GM23338 (cell line): ENCODE measurements around the gene POMC. TPM values are rescaled to one million over a fixed set of nuclear protein-coding genes. Genes with fewer than 3 reads are reported as not detected.

Experiments
- ATAC-seq: fragments of 200-7000 bp; cut with Tn5 transposase; 3 replicates; pipeline ENCODE4 v1.9.1; 2020
- DNase-seq: peaks from one replicate; pipeline ENCODE4 v3.0.0-alpha.2; 2015; ENCODE audit warnings: low spot score
- H2AFZ ChIP-seq: fragments of 200-600 bp; sonication (generic); 2 replicates; pipeline ENCODE4 v1.8.0; 2016; ENCODE audit warnings: antibody characterized with exemption, mild to moderate bottlenecking, moderate library complexity
- H3F3A ChIP-seq: fragments of 200-600 bp; sonication (generic); replicated peaks from 2 replicates; pipeline ENCODE4 v1.8.0; 2017; ENCODE audit warnings: antibody characterized with exemption, mixed run types, low read depth
- H3K27ac ChIP-seq: fragments of 200-600 bp; sonication (generic); 2 replicates; pipeline ENCODE4 v1.6.1; 2016; ENCODE audit warnings: low read depth
- H3K27me3 ChIP-seq: fragments of 200-600 bp; sonication (generic); 2 replicates; pipeline ENCODE4 v1.8.0; 2016; ENCODE audit warnings: mild to moderate bottlenecking, mixed run types, moderate library complexity; ENCODE audit not compliant: insufficient read depth
- H3K36me3 ChIP-seq: fragments of 200-600 bp; sonication (generic); 2 replicates; pipeline ENCODE4 v1.8.0; 2016; ENCODE audit warnings: mild to moderate bottlenecking; ENCODE audit not compliant: insufficient read depth
- H3K4me1 ChIP-seq: fragments of 200-600 bp; sonication (generic); 2 replicates; pipeline ENCODE4 v1.8.0; 2016; ENCODE audit warnings: mild to moderate bottlenecking, moderate library complexity; ENCODE audit not compliant: insufficient read depth
- H3K4me2 ChIP-seq: fragments of 200-600 bp; sonication (generic); 2 replicates; pipeline ENCODE4 v1.7.1; 2017; ENCODE audit warnings: mixed run types
- H3K4me3 ChIP-seq: fragments of 200-600 bp; sonication (generic); 2 replicates; pipeline ENCODE4 v1.6.1; 2016; ENCODE audit warnings: mixed run types
- H3K79me2 ChIP-seq: fragments of 200-600 bp; sonication (generic); replicated peaks from 2 replicates; pipeline ENCODE4 v1.8.0; 2017; ENCODE audit warnings: mild to moderate bottlenecking; ENCODE audit not compliant: insufficient read depth
- H3K9me2 ChIP-seq: fragments of 200-600 bp; sonication (generic); 2 replicates; pipeline ENCODE4 v1.8.0; 2017; ENCODE audit not compliant: insufficient read depth
- H4K20me1 ChIP-seq: fragments of 200-600 bp; sonication (generic); replicated peaks from 2 replicates; pipeline ENCODE4 v1.8.0; 2017; ENCODE audit warnings: mild to moderate bottlenecking; ENCODE audit not compliant: insufficient read depth
- H3K27ac Mint-ChIP-seq: 2 replicates; pipeline ENCODE4 v1.8.0; 2020; ENCODE audit warnings: inconsistent platforms, mild to moderate bottlenecking, moderate library complexity, mixed read lengths
- H3K27me3 Mint-ChIP-seq: 3 replicates; pipeline ENCODE4 v1.8.0; 2022; ENCODE audit warnings: low read depth, mild to moderate bottlenecking, moderate library complexity, mixed read lengths, inconsistent platforms; ENCODE audit not compliant: insufficient read depth, poor library complexity
- H3K36me3 Mint-ChIP-seq: 3 replicates; pipeline ENCODE4 v1.8.0; 2021; ENCODE audit warnings: low read depth, mild to moderate bottlenecking, inconsistent platforms, moderate library complexity, mixed read lengths
- H3K4me1 Mint-ChIP-seq: 3 replicates; pipeline ENCODE4 v1.8.0; 2020; ENCODE audit warnings: mild to moderate bottlenecking, inconsistent platforms, mixed read lengths
- H3K4me3 Mint-ChIP-seq: 3 replicates; pipeline ENCODE4 v1.8.0; 2021; ENCODE audit warnings: moderate library complexity, mild to moderate bottlenecking, inconsistent platforms, mixed read lengths
- H3K9me3 Mint-ChIP-seq: 3 replicates; pipeline ENCODE4 v1.8.0; 2020; ENCODE audit warnings: moderate library complexity, mild to moderate bottlenecking, inconsistent platforms, mixed read lengths
- CREB1 ChIP-seq: fragments of 250-450 bp; sonication (Bioruptor Pico); IDR thresholded peaks from 2 replicates; pipeline ENCODE4 v1.5.0; 2020; ENCODE audit warnings: low read depth, mild to moderate bottlenecking, moderate library complexity
- EZH2 ChIP-seq: fragments of 200-600 bp; sonication (generic); IDR thresholded peaks from one replicate; pipeline ENCODE4 v1.8.0; 2017; ENCODE audit warnings: antibody characterized with exemption, mild to moderate bottlenecking, low read depth; ENCODE audit not compliant: unreplicated experiment
- EZH2phosphoT487 ChIP-seq: fragments of 200-600 bp; sonication (generic); IDR thresholded peaks from one replicate; pipeline ENCODE4 v1.8.1; 2018; ENCODE audit warnings: antibody characterized with exemption; ENCODE audit not compliant: unreplicated experiment
- JUNB ChIP-seq: IDR thresholded peaks from one replicate; pipeline ENCODE4 v1.6.1; 2016; ENCODE audit warnings: antibody characterized with exemption; ENCODE audit not compliant: unreplicated experiment
- NANOG ChIP-seq: IDR thresholded peaks from 2 replicates; pipeline ENCODE4 v1.6.1; 2016; ENCODE audit warnings: antibody characterized with exemption, borderline replicate concordance
- POLR2AphosphoS5 ChIP-seq: IDR thresholded peaks from 2 replicates; pipeline ENCODE4 v1.6.1; 2016; ENCODE audit warnings: antibody characterized with exemption, low read depth
- REST ChIP-seq: IDR thresholded peaks from one replicate; pipeline ENCODE4 v1.6.1; 2018; ENCODE audit warnings: antibody characterized with exemption; ENCODE audit not compliant: unreplicated experiment
- STAT1 ChIP-seq: IDR thresholded peaks from one replicate; pipeline ENCODE4 v1.6.1; 2016; ENCODE audit warnings: antibody characterized with exemption; ENCODE audit not compliant: unreplicated experiment
- ZNF331 ChIP-seq: fragments of 250-450 bp; sonication (Bioruptor Pico); IDR thresholded peaks from 2 replicates; pipeline ENCODE4 v1.5.0; 2020; ENCODE audit warnings: low read depth, mild to moderate bottlenecking, moderate library complexity
- polyA plus RNA-seq: library from polyadenylated mRNA; unstranded; fragments of >200 nt; fragmentation: Nextera tagmentation; extraction: Ambion mirVana; gene quantifications from 2 replicates; pipeline ENCODE4 v1.2.1, GENCODE V29; 2016
- total RNA-seq: library from RNA; depleted of rRNA; stranded (reverse); fragments of >200 nt; shearing (Covaris generic); gene quantifications from 2 replicates; pipeline ENCODE4 v1.2.3, GENCODE V29; 2014
- TF ChIP-seq, protein P1 (sequence below): fragments of 250-450 bp; sonication (Bioruptor Pico); IDR thresholded peaks from 2 replicates; pipeline ENCODE4 v1.5.0; 2020; ENCODE audit warnings: mild to moderate bottlenecking, moderate library complexity
- TF ChIP-seq, protein P2 (sequence below): IDR thresholded peaks from 2 replicates; pipeline ENCODE4 v1.6.1; 2016; ENCODE audit warnings: antibody characterized with exemption
- TF ChIP-seq, protein P3 (sequence below), 2 experiments: fragments of 200-600 bp in 1 of 2; sonication (generic) in 1 of 2; conservative IDR thresholded peaks; 2 replicates each; pipeline versions ENCODE4 v1.5.1 to v1.6.1; 2016 to 2017; ENCODE audit warnings: antibody characterized with exemption in 2 of 2, low read depth in 2 of 2, mild to moderate bottlenecking in 2 of 2, moderate library complexity in 1 of 2

POMC gene
- total and polyA plus RNA-seq, 2 experiments from 2014 or later: 8.5 to 12.3 TPM

DNA sequence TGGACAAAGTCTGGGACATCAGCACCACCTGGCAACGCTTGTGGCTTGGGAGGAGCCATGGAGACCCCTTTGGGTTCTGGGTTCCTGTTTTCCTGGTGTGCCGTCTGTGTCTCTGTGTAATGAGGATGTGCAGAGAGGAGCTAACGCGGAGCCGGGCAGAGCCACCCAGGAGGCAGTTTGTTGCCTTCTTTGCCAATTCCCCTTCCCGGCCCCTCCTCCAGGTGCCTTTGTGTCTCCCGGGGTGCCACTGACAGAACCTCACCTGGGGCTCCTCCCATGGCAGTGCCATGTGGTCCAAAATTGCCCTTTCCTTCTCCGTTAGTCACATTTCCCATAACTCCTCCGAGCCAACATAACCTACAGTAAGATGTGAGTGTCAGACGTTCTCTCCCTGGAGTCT lies 13.0 kb downstream of the POMC start (continued):
- TF ChIP-seq, protein P1, sequence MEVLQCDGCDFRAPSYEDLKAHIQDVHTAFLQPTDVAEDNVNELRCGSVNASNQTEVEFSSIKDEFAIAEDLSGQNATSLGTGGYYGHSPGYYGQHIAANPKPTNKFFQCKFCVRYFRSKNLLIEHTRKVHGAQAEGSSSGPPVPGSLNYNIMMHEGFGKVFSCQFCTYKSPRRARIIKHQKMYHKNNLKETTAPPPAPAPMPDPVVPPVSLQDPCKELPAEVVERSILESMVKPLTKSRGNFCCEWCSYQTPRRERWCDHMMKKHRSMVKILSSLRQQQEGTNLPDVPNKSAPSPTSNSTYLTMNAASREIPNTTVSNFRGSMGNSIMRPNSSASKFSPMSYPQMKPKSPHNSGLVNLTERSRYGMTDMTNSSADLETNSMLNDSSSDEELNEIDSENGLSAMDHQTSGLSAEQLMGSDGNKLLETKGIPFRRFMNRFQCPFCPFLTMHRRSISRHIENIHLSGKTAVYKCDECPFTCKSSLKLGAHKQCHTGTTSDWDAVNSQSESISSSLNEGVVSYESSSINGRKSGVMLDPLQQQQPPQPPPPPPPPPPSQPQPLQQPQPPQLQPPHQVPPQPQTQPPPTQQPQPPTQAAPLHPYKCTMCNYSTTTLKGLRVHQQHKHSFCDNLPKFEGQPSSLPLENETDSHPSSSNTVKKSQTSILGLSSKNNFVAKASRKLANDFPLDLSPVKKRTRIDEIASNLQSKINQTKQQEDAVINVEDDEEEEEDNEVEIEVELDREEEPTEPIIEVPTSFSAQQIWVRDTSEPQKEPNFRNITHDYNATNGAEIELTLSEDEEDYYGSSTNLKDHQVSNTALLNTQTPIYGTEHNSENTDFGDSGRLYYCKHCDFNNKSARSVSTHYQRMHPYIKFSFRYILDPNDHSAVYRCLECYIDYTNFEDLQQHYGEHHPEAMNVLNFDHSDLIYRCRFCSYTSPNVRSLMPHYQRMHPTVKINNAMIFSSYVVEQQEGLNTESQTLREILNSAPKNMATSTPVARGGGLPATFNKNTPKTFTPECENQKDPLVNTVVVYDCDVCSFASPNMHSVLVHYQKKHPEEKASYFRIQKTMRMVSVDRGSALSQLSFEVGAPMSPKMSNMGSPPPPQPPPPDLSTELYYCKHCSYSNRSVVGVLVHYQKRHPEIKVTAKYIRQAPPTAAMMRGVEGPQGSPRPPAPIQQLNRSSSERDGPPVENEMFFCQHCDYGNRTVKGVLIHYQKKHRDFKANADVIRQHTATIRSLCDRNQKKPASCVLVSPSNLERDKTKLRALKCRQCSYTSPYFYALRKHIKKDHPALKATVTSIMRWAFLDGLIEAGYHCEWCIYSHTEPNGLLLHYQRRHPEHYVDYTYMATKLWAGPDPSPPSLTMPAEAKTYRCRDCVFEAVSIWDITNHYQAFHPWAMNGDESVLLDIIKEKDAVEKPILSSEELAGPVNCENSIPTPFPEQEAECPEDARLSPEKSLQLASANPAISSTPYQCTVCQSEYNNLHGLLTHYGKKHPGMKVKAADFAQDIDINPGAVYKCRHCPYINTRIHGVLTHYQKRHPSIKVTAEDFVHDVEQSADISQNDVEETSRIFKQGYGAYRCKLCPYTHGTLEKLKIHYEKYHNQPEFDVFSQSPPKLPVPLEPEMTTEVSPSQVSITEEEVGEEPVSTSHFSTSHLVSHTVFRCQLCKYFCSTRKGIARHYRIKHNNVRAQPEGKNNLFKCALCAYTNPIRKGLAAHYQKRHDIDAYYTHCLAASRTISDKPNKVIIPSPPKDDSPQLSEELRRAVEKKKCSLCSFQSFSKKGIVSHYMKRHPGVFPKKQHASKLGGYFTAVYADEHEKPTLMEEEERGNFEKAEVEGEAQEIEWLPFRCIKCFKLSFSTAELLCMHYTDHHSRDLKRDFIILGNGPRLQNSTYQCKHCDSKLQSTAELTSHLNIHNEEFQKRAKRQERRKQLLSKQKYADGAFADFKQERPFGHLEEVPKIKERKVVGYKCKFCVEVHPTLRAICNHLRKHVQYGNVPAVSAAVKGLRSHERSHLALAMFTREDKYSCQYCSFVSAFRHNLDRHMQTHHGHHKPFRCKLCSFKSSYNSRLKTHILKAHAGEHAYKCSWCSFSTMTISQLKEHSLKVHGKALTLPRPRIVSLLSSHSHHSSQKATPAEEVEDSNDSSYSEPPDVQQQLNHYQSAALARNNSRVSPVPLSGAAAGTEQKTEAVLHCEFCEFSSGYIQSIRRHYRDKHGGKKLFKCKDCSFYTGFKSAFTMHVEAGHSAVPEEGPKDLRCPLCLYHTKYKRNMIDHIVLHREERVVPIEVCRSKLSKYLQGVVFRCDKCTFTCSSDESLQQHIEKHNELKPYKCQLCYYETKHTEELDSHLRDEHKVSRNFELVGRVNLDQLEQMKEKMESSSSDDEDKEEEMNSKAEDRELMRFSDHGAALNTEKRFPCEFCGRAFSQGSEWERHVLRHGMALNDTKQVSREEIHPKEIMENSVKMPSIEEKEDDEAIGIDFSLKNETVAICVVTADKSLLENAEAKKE (CRISPR knock-in tag): no peak

DNA sequence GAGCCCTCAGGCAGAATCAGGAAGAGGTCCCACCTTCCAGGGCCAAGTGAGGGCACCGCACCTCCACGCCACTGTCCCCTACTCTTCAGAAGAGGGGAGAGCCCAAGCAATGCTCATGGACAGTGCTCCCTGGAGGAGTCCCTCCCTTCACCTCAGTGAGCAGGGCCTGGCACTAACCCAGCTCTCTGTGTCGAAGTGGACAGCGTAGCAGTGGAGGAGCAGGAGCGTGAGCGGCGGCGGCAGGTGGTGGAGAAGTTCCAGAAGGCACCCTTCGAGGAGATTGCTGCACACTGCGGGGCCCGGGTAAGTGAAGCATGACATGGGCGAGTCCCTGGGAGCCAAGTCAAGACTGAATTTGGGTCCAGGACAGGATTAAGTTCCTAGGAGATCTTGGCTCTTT lies 16.7 kb downstream of the POMC start:
- no peaks in the 10 kb centered on the region for H3K36me3 ChIP-seq
- H3K27me3 Mint-ChIP-seq: peaks cover 12% of the 10 kb centered on the region
- no peak for ATAC-seq

More for the DNA sequence above, 16.7 kb downstream of the POMC start:
- no peaks in the 10 kb centered on the region for H3F3A ChIP-seq
- no peaks in the 10 kb centered on the region for H3K27me3 ChIP-seq
- H3K4me1 Mint-ChIP-seq: no peaks in the 10 kb centered on the region; the same call in 2 of the 3 replicates
- no peaks in the 10 kb centered on the region for H3K4me1 ChIP-seq
- H3K36me3 Mint-ChIP-seq: peaks cover 2% of the 10 kb centered on the region; the same call in 2 of the 3 replicates
- H3K4me3 Mint-ChIP-seq: no peak overlapping the region
- H4K20me1 ChIP-seq: no peaks in the 10 kb centered on the region
- H3K4me2 ChIP-seq: no peak overlapping the region
- H3K9me3 Mint-ChIP-seq: no peaks in the 10 kb centered on the region
- no peaks in the 10 kb centered on the region for H3K9me2 ChIP-seq
- no peak for DNase-seq
- no peaks in the 10 kb centered on the region for H3K79me2 ChIP-seq
- no peak overlapping the region for H2AFZ ChIP-seq
- no peak for TF ChIP-seq JUNB
- TF ChIP-seq CREB1 (CRISPR knock-in tag): no peak
- TF ChIP-seq STAT1: no peak
- TF ChIP-seq REST: no peak
- TF ChIP-seq EZH2phosphoT487: no peak
- no peak for TF ChIP-seq EZH2
- TF ChIP-seq, protein P2, sequence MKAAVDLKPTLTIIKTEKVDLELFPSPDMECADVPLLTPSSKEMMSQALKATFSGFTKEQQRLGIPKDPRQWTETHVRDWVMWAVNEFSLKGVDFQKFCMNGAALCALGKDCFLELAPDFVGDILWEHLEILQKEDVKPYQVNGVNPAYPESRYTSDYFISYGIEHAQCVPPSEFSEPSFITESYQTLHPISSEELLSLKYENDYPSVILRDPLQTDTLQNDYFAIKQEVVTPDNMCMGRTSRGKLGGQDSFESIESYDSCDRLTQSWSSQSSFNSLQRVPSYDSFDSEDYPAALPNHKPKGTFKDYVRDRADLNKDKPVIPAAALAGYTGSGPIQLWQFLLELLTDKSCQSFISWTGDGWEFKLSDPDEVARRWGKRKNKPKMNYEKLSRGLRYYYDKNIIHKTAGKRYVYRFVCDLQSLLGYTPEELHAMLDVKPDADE: no peak
- TF ChIP-seq ZNF331 (CRISPR knock-in tag): no peak
- no peak for TF ChIP-seq NANOG
- no peak for TF ChIP-seq POLR2AphosphoS5
- TF ChIP-seq, protein P3, sequence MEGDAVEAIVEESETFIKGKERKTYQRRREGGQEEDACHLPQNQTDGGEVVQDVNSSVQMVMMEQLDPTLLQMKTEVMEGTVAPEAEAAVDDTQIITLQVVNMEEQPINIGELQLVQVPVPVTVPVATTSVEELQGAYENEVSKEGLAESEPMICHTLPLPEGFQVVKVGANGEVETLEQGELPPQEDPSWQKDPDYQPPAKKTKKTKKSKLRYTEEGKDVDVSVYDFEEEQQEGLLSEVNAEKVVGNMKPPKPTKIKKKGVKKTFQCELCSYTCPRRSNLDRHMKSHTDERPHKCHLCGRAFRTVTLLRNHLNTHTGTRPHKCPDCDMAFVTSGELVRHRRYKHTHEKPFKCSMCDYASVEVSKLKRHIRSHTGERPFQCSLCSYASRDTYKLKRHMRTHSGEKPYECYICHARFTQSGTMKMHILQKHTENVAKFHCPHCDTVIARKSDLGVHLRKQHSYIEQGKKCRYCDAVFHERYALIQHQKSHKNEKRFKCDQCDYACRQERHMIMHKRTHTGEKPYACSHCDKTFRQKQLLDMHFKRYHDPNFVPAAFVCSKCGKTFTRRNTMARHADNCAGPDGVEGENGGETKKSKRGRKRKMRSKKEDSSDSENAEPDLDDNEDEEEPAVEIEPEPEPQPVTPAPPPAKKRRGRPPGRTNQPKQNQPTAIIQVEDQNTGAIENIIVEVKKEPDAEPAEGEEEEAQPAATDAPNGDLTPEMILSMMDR (conservative IDR thresholded peaks at IDR 0.05; ENCODE audit: low read depth in 2 of 2): no peak
- H3K27ac ChIP-seq: no peak overlapping the region
- H3K4me3 ChIP-seq: no peak overlapping the region
- no peak overlapping the region for H3K27ac Mint-ChIP-seq
